ENCODE data around the gene MALRD1.

Gene MALRD1

DNA sequence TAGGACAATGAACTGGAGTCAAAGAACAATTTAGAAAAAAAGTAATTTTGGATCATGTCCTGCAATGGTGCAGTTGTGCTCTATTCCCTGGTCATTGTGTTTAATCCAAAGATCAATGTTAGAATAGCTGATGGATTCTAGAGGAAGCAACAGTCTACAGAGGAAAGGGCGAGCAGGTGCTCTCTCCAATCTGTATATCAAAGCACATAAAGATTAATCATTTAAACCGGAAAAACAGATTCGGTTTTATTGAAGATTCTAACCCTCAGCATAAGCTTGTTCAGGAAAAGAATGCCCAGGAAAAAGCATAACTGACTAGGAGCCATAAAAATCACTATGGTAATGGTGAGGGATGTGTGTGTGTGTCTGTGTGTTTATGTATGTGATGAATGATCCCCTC lies 110.3 kb downstream of the MALRD1 start:
- Histone ChIP-seq H3K27ac (ENCODE audit: low read depth, low read length, severe bottlenecking) (no peak overlapping the region), H3K4me3 (ENCODE audit: extremely low read depth, insufficient read depth, low read length, poor library complexity, severe bottlenecking) (no peak overlapping the region), H3K36me3 (ENCODE audit: control insufficient read depth, insufficient read depth, low read length) (no peaks in the 10 kb centered on the region), H3K9me3 (ENCODE audit: control insufficient read depth, low read length) (no peaks in the 10 kb centered on the region), H3K4me1 (ENCODE audit: control insufficient read depth, insufficient read depth, low read length, poor library complexity, severe bottlenecking) (no peaks in the 10 kb centered on the region)
- WGBS, 2 experiments (ENCODE audit: insufficient coverage in 2 of 2): 100% methylated on average over 1 of the region's 3 CpGs; no CpG with 5 or more reads in 1 of the 2 experiments

DNA sequence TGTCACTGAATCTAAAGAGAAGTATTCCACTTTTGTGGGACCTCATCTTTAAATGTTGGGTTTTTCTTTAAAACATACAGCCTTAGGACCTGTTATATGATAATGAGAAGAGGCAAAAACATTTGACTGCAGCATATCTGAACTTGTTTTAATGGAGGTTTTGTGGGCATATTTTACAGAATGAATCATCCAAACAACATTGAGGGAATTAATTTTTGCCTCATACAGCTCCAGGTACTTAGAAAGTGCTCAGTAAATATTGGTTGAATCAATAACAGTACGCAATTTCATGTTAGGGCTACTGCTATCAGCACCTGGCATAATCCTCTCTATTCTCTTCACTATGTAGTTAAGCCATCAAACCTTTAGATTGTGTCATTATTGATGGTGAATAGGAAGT lies 115.9 kb downstream of the MALRD1 start:
- Histone ChIP-seq H3K9me3 (ENCODE audit: control insufficient read depth, low read length) (no peaks in the 10 kb centered on the region), H3K4me1 (ENCODE audit: control insufficient read depth, insufficient read depth, low read length, poor library complexity, severe bottlenecking) (no peaks in the 10 kb centered on the region), H3K27ac (ENCODE audit: low read depth, low read length, severe bottlenecking) (no peak overlapping the region), H3K4me3 (ENCODE audit: extremely low read depth, insufficient read depth, low read length, poor library complexity, severe bottlenecking) (no peak overlapping the region), H3K36me3 (ENCODE audit: control insufficient read depth, insufficient read depth, low read length) (no peaks in the 10 kb centered on the region)
- no CpG with 5 or more reads among the region's 1 CpG for WGBS, 2 experiments (ENCODE audit: insufficient coverage in 2 of 2)

DNA sequence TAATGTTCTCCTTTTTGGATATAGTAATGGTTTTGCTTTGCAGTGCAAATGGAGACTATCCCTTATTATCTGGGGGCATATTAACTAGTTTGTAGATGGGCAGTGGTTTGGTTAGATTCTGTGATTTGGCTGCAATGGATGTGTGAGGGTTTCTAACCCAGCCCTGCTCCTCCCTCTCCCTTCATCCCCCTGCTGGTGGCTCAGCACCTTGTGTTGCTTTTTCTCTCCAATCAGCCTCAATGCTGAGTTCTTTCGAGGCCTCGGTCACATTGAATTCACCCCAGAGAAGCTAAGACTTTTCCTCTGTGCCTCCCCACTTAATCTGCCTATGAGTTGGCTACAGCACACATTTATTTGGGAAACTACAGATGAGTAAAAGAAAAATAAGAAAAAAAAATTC lies 120.0 kb downstream of the MALRD1 start:
- Histone ChIP-seq H3K36me3 (ENCODE audit: control insufficient read depth, insufficient read depth, low read length) (no peaks in the 10 kb centered on the region), H3K4me1 (ENCODE audit: control insufficient read depth, insufficient read depth, low read length, poor library complexity, severe bottlenecking) (no peaks in the 10 kb centered on the region), H3K4me3 (ENCODE audit: extremely low read depth, insufficient read depth, low read length, poor library complexity, severe bottlenecking) (no peak overlapping the region), H3K9me3 (ENCODE audit: control insufficient read depth, low read length) (no peaks in the 10 kb centered on the region), H3K27ac (ENCODE audit: low read depth, low read length, severe bottlenecking) (no peak overlapping the region)
- WGBS, 2 experiments (ENCODE audit: insufficient coverage in 2 of 2): no CpG with 5 or more reads among the region's 2 CpGs

DNA sequence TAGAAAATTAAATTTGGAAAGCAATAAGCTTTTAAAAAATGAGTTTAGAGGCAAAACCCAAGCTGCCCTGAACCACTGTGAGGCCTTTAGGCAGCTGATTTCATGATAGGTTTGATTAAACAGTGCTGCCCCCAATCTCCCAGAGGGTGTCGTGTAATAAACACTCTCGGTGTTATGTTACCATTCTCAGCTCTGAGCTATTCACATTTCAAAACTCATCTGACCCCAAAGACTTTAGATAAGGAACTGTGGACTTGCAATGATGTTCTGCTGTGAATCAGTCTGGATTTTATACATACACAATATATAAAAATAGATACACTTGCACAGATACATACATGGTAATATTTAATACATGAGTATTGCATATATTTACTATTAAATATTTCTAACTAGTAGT lies 120.4 kb downstream of the MALRD1 start:
- Histone ChIP-seq H3K27ac (ENCODE audit: low read depth, low read length, severe bottlenecking) (no peak overlapping the region), H3K36me3 (ENCODE audit: control insufficient read depth, insufficient read depth, low read length) (no peaks in the 10 kb centered on the region), H3K4me1 (ENCODE audit: control insufficient read depth, insufficient read depth, low read length, poor library complexity, severe bottlenecking) (no peaks in the 10 kb centered on the region), H3K9me3 (ENCODE audit: control insufficient read depth, low read length) (no peaks in the 10 kb centered on the region), H3K4me3 (ENCODE audit: extremely low read depth, insufficient read depth, low read length, poor library complexity, severe bottlenecking) (no peak overlapping the region)
- 93% methylated on average over 2 of the region's 2 CpGs; no CpG with 5 or more reads in 1 of the 2 experiments for WGBS, 2 experiments (ENCODE audit: insufficient coverage in 2 of 2)

DNA sequence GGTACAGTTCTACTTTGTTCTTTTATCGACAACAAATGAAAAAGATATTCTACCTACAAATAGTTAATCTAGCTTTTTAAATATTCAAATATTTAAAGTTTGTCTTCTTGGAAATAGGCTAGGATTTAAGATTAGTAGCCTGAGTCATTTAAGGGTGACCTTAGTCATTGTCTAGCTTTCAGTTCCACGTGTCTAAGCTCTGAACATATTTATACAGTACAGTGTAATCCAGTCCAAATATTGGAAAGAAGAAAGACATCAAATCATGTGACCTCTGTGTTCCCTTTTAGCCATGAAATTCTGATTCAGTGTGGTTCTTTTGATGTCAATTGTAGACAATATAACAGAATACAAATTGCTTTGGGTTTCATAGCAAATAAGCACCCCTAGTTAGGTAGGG lies 121.1 kb downstream of the MALRD1 start:
- Histone ChIP-seq H3K4me3 (ENCODE audit: extremely low read depth, insufficient read depth, low read length, poor library complexity, severe bottlenecking) (no peak overlapping the region), H3K4me1 (ENCODE audit: control insufficient read depth, insufficient read depth, low read length, poor library complexity, severe bottlenecking) (no peaks in the 10 kb centered on the region), H3K27ac (ENCODE audit: low read depth, low read length, severe bottlenecking) (no peak overlapping the region), H3K36me3 (ENCODE audit: control insufficient read depth, insufficient read depth, low read length) (no peaks in the 10 kb centered on the region), H3K9me3 (ENCODE audit: control insufficient read depth, low read length) (no peaks in the 10 kb centered on the region)
- WGBS, 2 experiments (ENCODE audit: insufficient coverage in 2 of 2): no CpG with 5 or more reads among the region's 2 CpGs

DNA sequence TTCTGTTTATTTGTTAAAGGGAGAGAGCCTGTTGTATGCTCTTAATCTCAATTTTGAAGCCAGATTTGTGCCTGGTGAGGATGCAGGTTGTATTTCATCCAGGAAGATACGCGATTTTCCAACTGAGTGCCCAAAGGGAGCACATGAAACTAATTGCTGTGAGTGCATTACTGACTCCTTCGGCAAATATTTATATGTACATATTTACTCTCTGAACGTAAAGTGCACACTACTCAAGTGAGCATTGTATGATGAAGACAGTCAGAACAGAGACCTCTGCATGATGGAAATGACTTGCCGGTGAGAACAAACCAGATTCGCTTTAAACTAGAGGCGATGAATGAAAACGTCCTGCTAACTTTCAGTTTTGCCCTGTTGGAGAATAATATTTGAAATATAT lies 130.1 kb downstream of the MALRD1 start:
- WGBS, 2 experiments (ENCODE audit: insufficient coverage in 2 of 2): 93 to 99% methylated on average over 6 to 7 of the region's 8 CpGs
- no peak overlapping the region for H3K4me3 ChIP-seq (ENCODE audit: extremely low read depth, insufficient read depth, low read length, poor library complexity, severe bottlenecking)
- no peaks in the 10 kb centered on the region for H3K9me3 ChIP-seq (ENCODE audit: control insufficient read depth, low read length)
- no peaks in the 10 kb centered on the region for H3K4me1 ChIP-seq (ENCODE audit: control insufficient read depth, insufficient read depth, low read length, poor library complexity, severe bottlenecking)
- no peaks in the 10 kb centered on the region for H3K36me3 ChIP-seq (ENCODE audit: control insufficient read depth, insufficient read depth, low read length)
- H3K27ac ChIP-seq (ENCODE audit: low read depth, low read length, severe bottlenecking): no peak overlapping the region

DNA sequence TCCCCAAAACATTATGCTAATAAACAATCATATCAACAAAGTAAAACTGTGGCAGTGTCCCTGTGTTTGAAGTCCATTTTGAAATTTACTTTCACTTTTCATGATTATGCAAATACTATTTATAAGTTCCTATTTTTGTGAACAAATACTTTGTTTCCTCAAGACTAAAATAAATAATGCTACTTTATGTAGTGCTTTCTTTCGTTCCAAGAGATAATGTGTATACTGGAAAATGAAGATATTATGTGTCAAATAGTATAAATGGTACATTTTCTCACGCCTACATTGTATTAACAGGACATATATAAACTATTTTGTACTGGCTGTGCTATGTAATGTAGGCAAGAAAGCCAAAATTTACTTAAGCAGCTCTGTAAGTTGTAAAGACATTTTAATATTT lies 136.3 kb downstream of the MALRD1 start:
- no peaks in the 10 kb centered on the region for H3K4me1 ChIP-seq (ENCODE audit: control insufficient read depth, insufficient read depth, low read length, poor library complexity, severe bottlenecking)
- H3K9me3 ChIP-seq (ENCODE audit: control insufficient read depth, low read length): no peaks in the 10 kb centered on the region
- no peaks in the 10 kb centered on the region for H3K36me3 ChIP-seq (ENCODE audit: control insufficient read depth, insufficient read depth, low read length)
- WGBS, 2 experiments (ENCODE audit: insufficient coverage in 2 of 2): no CpG with 5 or more reads among the region's 2 CpGs
- no peak overlapping the region for H3K27ac ChIP-seq (ENCODE audit: low read depth, low read length, severe bottlenecking)
- no peak overlapping the region for H3K4me3 ChIP-seq (ENCODE audit: extremely low read depth, insufficient read depth, low read length, poor library complexity, severe bottlenecking)

DNA sequence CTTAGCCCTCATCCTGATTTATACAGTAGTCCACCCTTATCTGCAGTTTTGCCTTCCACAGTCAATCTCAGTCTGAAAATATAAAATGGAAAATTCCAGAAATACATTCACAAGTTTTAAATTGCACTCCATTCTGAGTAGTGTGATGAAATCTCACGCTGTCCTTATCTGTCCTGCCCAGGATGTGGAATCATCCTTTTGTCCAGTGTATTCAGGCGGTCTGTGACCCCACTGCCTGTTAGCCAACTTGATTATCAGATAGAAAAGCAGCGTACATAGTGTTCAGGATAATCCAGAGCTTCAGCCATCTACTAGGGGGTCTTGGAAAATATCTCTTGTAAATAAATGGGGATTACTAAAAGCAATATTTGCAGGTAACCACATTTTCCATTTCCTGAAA lies 146.3 kb downstream of the MALRD1 start:
- no peak overlapping the region for H3K4me3 ChIP-seq (ENCODE audit: extremely low read depth, insufficient read depth, low read length, poor library complexity, severe bottlenecking)
- no peaks in the 10 kb centered on the region for H3K9me3 ChIP-seq (ENCODE audit: control insufficient read depth, low read length)
- no peaks in the 10 kb centered on the region for H3K36me3 ChIP-seq (ENCODE audit: control insufficient read depth, insufficient read depth, low read length)
- no peaks in the 10 kb centered on the region for H3K4me1 ChIP-seq (ENCODE audit: control insufficient read depth, insufficient read depth, low read length, poor library complexity, severe bottlenecking)
- WGBS, 2 experiments (ENCODE audit: insufficient coverage in 2 of 2): 80 to 100% methylated on average over 1 of the region's 3 CpGs
- H3K27ac ChIP-seq (ENCODE audit: low read depth, low read length, severe bottlenecking): no peak overlapping the region

DNA sequence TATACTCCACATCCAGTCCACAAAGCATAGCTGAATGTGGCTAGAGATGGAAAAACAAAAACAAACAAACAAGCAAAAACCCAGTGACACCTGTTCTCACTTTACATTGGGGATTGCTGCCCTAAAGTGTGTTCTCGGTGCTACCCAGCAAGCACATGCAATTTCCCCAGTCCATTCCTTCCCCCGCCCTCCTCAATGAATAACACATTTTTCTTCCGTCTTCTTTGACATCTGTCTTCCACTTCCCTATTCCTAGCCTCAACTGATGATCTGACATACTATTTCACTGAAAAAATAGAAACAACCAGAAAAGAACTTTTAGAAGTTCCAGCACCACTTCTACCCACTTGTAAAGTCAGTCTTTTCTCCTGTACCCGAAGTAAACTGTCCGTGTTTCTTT lies 147.1 kb downstream of the MALRD1 start:
- H3K27ac ChIP-seq (ENCODE audit: low read depth, low read length, severe bottlenecking): no peak overlapping the region
- WGBS, 2 experiments (ENCODE audit: insufficient coverage in 2 of 2): 87 to 88% methylated on average over 4 of the region's 5 CpGs
- H3K4me1 ChIP-seq (ENCODE audit: control insufficient read depth, insufficient read depth, low read length, poor library complexity, severe bottlenecking): no peaks in the 10 kb centered on the region
- no peaks in the 10 kb centered on the region for H3K9me3 ChIP-seq (ENCODE audit: control insufficient read depth, low read length)
- no peaks in the 10 kb centered on the region for H3K36me3 ChIP-seq (ENCODE audit: control insufficient read depth, insufficient read depth, low read length)
- no peak overlapping the region for H3K4me3 ChIP-seq (ENCODE audit: extremely low read depth, insufficient read depth, low read length, poor library complexity, severe bottlenecking)

DNA sequence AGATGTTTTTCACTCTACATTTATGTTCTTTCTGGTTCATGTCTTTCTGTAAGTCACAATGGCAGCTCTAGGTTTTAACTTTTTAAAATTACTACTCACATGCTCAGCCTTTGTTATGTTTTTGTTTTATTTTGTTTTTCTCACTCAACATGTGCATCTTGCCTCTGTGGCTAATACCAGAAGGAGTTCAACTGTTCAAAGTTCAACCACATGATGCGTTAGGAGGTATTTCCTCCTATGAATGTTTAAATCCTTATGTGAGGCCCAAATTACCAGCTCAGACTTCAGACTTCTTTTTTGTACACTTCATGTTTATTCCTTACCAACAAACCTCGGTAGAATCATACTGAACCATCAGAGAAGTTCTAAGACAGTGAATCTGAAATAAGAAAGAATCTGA lies 151.6 kb downstream of the MALRD1 start:
- Histone ChIP-seq H3K9me3 (ENCODE audit: control insufficient read depth, low read length) (no peaks in the 10 kb centered on the region), H3K36me3 (ENCODE audit: control insufficient read depth, insufficient read depth, low read length) (no peaks in the 10 kb centered on the region), H3K27ac (ENCODE audit: low read depth, low read length, severe bottlenecking) (no peak overlapping the region), H3K4me3 (ENCODE audit: extremely low read depth, insufficient read depth, low read length, poor library complexity, severe bottlenecking) (no peak overlapping the region), H3K4me1 (ENCODE audit: control insufficient read depth, insufficient read depth, low read length, poor library complexity, severe bottlenecking) (no peaks in the 10 kb centered on the region)
- WGBS, 2 experiments (ENCODE audit: insufficient coverage in 2 of 2): 100% methylated on average over 1 of the region's 2 CpGs; no CpG with 5 or more reads in 1 of the 2 experiments

DNA sequence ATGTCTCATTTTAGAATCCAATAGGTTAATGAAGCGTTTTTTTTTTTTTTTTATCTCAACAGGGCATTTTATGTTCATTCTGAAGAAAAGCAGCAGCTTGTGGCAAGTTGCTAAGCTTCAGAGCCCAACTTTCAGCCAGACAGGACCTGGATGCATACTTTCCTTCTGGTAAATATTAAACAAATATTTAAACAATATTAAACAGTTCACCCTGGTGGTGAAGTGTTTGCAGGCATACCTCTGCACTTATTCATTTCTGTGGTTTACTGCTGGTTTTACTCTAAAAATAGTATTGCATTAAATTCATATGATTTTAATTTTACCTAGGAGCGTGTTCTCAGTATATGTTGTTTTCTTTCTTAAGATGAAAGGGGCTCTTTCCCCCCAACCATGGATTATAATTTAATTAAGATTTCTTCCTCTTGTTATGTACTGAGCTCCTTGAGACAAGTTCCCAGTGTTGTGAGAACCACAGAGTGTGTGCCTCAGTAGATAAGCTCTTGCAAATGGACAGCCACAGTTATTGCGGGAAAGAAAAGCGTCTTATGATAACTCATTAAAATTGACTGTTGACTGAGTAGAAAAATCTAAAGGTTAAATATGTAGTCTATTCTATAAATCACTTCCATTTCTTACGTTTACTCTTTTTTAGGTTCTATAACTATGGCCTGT lies 155.8 kb downstream of the MALRD1 start:
- Histone ChIP-seq H3K27ac (ENCODE audit: low read depth, low read length, severe bottlenecking) (no peak overlapping the region), H3K4me3 (ENCODE audit: extremely low read depth, insufficient read depth, low read length, poor library complexity, severe bottlenecking) (no peak overlapping the region), H3K4me1 (ENCODE audit: control insufficient read depth, insufficient read depth, low read length, poor library complexity, severe bottlenecking) (no peaks in the 10 kb centered on the region), H3K9me3 (ENCODE audit: control insufficient read depth, low read length) (no peaks in the 10 kb centered on the region), H3K36me3 (ENCODE audit: control insufficient read depth, insufficient read depth, low read length) (no peaks in the 10 kb centered on the region)
- 80% methylated on average over 1 of the region's 5 CpGs; no CpG with 5 or more reads in 1 of the 2 experiments for WGBS, 2 experiments (ENCODE audit: insufficient coverage in 2 of 2)

All from mesodermal cell (in vitro differentiated cells).